NCI-H2227 treated with DMSO at 0.1 percent for 48 hours (cell line): Measurements from ENCODE around the gene NPAS3.

Experiments
- DNase-seq: peaks from one replicate; lab custom pipeline; 2025; lab: John Stamatoyannopoulos, UW

NPAS3 gene

DNA sequence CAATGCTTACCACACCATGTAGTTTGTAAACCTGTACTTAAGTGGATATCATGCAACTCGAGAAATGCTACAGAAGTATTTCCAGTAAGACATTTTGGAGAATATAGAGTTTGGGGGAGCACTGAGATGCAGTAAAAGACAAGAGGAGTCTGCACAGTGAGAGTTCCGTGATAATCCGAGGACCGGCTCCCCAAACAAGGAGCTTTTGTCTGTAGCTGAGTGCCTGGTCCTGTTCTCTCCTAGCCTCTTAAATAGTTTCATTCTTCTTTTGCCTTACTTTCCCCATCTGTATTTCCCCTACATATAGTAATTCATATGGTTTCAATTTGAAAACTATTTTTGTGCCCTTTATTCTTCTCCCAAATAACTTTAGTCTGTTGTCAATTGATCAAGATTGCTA is 648.1 kb downstream of the NPAS3 start:
- no peak for DNase-seq

- DNase-seq: no peak
Observed at GRCh38 chr14:33587791-33588190, 649.1 kb downstream of the NPAS3 start.

DNA sequence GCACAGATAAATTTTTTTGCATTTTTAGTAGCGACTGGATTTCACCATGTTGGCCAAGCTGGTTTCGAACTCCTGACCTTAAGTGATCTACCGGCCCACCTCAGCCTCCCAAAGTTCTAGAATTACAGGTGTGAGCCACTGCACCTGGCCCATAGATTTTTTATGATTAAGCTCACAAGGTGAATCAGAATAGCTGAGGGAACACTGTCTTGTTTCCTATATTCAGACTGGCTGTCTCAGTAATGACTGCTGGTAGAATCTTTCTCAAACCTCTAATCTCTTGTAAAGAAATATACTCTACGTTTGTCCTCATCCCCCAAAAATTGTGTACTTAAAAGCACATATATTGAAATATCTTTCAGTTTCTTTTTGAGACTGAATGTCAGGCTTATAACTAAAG is 650.1 kb downstream of the NPAS3 start:
- no peak for DNase-seq

DNA sequence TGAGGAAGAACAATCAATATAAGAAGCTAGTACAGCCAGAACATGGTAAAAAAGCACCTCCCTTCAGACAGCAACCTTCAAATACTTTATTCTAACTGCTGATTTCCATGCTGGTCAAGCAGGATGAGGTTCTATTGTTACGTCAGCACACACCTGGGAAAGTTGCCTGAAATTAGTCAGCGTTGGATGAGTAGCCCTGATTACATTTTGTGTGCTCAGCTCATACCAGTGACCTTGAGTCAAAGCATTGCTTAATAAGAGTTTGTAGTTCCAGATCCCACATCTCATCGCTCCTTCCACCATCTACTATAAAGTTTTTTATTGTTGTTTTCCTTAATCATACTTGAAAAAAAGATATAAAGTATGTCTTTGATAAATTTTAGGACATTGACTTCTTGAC is 650.7 kb downstream of the NPAS3 start:
- DNase-seq: no peak

DNA sequence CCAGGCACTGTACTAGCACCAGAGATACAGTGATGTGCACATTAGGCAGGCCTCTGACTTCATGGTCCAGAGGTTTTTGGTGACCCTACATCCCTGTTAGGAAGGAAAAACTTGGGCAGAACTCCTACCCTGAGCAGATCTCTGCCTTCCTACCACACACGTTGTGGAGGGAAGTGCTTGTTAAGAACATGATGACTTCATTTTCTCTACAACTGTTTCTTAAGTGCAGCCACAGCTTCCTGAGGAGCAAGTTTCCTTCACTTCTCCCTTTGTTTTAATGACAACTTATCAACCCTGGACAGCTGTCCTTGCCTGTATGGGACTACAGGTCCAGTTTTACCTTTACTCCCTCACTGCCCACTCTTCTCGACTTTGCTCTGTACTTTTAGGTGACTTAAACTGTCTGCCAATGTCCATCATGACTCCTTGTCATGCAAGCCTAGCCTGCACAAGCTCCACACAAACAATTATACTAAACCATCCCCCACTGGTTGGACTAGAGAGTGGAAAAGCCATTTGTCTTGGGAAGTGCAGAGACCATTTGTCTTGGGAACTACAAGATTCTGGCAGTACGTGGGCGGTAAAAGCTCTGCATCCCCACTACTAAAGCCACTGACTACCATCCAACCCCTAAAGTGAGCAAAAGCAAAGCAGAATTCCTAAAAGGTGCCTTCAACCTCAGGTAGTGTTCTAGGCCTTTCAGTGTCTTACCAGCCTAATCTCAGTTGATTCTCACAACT is 652.4 kb downstream of the NPAS3 start:
- DNase-seq: no peak

GRCh38 chr14:33592297-33592696 is 653.6 kb downstream of the NPAS3 start:
- DNase-seq: no peak

GRCh38 chr14:33596211-33597080 is 657.8 kb downstream of the NPAS3 start:
- DNase-seq: peak; percentile 8

GRCh38 chr14:33598582-33598981 is 659.9 kb downstream of the NPAS3 start:
- no peak for DNase-seq

GRCh38 chr14:33602396-33602795 is 663.7 kb downstream of the NPAS3 start:
- no peak for DNase-seq

- no peak for DNase-seq
Observed at GRCh38 chr14:33606591-33606990, 667.9 kb downstream of the NPAS3 start.

- DNase-seq: no peak
Observed at GRCh38 chr14:33609582-33609981, 670.9 kb downstream of the NPAS3 start.

GRCh38 chr14:33610121-33610520 is 671.4 kb downstream of the NPAS3 start:
- DNase-seq: no peak

DNA sequence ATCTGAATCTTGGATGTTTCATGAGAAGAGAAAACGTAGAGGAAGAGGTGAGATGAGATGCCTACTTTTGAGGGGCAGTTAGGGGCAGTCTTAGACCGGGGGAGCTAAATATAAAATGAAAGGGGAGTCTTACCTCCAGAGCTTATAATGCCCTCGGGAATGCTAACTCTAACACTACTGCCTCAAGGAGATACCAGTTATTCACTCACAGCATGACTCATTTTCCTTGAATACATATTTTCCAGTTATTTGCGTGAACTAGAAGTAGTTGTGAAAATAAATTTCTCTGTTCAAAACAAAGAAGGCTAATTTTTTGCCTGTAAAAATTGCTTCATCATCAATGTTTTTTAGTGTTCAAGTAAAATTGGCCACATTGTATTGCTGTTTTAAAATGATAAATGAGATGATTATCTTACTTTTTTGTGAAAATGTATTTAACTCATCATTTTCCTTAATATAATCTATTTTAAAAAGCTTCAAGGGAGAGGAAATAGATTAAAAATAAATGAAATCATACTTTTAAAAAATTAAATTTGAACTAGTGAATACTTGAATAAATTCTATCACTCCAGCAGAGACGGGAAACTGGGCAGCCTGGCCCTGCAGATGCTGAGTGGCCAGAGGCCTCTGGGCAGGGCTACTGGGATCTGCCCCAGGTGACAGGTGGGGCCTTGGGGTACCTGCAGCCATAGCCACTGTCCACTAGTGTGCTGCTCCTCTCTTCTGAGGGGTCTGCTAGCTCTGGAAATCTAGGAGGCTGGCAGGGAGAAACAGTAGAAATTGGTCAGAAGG is 672.9 kb downstream of the NPAS3 start:
- DNase-seq: no peak

- DNase-seq: no peak
Observed at GRCh38 chr14:33612197-33612505, 673.5 kb downstream of the NPAS3 start.

DNA sequence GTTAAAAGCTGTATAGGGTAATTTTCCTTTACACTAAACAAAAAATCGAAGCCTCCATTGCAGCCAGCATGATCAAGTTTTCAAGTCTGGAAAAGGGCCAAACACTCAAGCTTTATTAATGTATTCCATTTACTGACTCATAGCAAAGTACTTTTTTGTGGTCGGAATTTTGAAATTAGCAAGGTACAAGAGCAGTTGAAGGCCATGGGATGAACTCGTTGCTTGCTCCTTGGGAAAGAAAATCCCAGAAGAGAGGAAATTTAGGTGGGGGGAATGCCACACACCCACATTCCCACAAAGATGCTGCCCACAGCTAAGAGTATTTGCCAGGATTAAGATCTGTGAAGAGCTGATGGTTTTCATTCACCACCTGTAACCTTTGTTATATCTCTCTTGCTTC is 678.5 kb downstream of the NPAS3 start:
- peak; percentile 31 for DNase-seq

GRCh38 chr14:33618361-33619105 is 679.9 kb downstream of the NPAS3 start:
- DNase-seq: no peak

DNA sequence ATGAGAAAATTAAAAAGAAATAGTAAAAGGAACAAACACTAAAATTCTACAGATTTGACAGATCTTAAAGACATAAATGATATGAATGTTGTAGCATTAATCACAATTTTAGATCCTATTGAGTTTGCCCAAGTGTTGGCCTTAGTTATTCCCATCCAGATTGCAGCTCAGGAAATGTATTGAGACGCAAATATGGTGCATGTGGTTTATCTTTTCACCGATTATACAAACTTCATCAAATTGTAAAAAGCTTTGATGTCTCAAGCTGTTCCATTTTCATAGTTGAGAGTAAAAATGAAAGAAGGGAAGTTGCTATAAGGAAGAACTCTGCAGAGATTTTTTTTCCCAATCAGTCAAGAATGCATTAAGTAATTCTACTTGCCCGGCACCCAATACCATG is 683.8 kb downstream of the NPAS3 start:
- DNase-seq: no peak

- DNase-seq: no peak
Observed at GRCh38 chr14:33629792-33630191, 691.1 kb downstream of the NPAS3 start.

DNA sequence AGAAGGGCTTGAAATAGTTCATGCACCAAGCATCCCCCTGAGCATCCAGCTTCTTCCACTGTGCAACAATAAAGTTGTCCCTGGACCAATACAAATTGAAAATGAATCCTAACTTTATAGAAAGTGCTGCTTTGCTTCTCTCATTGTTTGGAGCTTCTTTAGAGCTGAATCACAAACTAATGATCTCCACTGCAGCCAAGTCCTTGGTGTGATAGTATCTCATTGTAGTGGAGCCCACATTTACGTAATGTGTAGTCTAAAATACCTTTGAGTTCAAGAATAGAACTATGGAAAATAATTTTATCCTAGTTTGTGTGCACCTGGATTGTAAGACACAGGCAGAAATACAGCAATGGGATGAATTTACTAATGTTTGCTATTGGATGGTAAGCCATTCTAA is 692.3 kb downstream of the NPAS3 start:
- DNase-seq: no peak

GRCh38 chr14:33631441-33631840 is 692.8 kb downstream of the NPAS3 start:
- DNase-seq: no peak

DNA sequence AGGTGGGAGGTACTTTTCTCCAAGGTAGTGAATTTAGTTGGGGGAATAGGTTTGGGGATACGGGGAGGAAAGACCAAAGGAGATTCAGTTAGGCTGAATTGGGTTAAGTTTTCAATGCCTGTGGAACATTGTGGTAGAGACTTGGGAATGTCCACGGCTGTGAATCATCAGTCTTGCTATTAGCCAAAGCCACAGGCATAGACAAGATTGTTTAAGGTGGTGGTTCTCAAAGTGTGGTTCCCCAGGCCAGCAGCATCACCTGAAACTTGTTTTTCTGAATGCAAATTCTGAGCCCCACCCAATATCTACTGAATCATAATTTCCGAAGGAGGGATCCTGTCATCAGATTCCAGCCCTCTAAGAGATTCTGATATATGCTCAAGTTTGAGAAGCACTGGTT is 696.0 kb downstream of the NPAS3 start:
- DNase-seq: no peak

- DNase-seq: no peak
Observed at GRCh38 chr14:33636716-33637115, 698.0 kb downstream of the NPAS3 start.
